Right lobe of liver (tissue), 4 donors: ENCODE data around the gene DOCK3.

ENCODE experiments used
- CTCF ChIP-seq, 4 donors: fragments of 200-600 bp in 3 of 4; fragments of 450-650 bp in 1 of 4; IDR thresholded peaks; one replicate each; pipeline versions ENCODE4 v1.5.1 to v1.8.0; 2016 to 2022; ENCODE audit warnings: antibody characterized with exemption in 4 of 4, mild to moderate bottlenecking in 2 of 4
- POLR2A ChIP-seq: fragments of 450-650 bp; IDR thresholded peaks from one replicate; pipeline ENCODE4 v1.6.1; 2017; ENCODE audit warnings: antibody characterized with exemption, mild to moderate bottlenecking
- donor health status: DM: no; HTN: no; CAD: no.
- donor health status: DM: no; HTN: no; CAD: no.
- donor health status: DM: no; HTN: yes; CAD: no.

GRCh38 chr3:50630394-50630793 is 44.3 kb upstream of the DOCK3 start:
- TF ChIP-seq CTCF (IDR thresholded peaks at IDR 0.05) (no peak), POLR2A (no peak)
